OCI-LY3 (cell line): ENCODE measurements around the gene CHERP.

Experiments
- H2AFZ ChIP-seq: fragments of 200-600, 300-600 bp; shearing (Covaris generic); 2 replicates; pipeline ENCODE4 v1.6.0; 2014; ENCODE audit warnings: antibody characterized with exemption, low read depth, low read length
- H3K27ac ChIP-seq: fragments of 200-600, 300-600 bp; sonication (generic); 2 replicates; pipeline ENCODE4 v1.5.1; 2014; ENCODE audit warnings: mild to moderate bottlenecking, low read length, moderate library complexity, mixed read lengths
- H3K27me3 ChIP-seq: fragments of 200-600, 300-600 bp; sonication (generic); 2 replicates; pipeline ENCODE4 v1.6.1; 2014; ENCODE audit warnings: low read depth, low read length, mixed read lengths
- H3K36me3 ChIP-seq: fragments of 200-600, 300-600 bp; sonication (generic); replicated peaks from 2 replicates; pipeline ENCODE3; 2014; ENCODE audit warnings: low read depth, low read length, mixed read lengths
- H3K4me1 ChIP-seq: fragments of 300-600, 200-600 bp; sonication (generic); 2 replicates; pipeline ENCODE4 v1.6.1; 2014; ENCODE audit warnings: low read length, mixed read lengths
- H3K4me2 ChIP-seq: fragments of 200-600, 300-600 bp; sonication (generic); 2 replicates; pipeline ENCODE4 v1.6.1; 2014; ENCODE audit warnings: low read length, mixed read lengths
- H3K4me3 ChIP-seq: fragments of 300-600, 200-600 bp; sonication (generic); 2 replicates; pipeline ENCODE4 v1.5.1; 2014; ENCODE audit warnings: antibody characterized with exemption, mild to moderate bottlenecking, low read length, moderate library complexity
- H3K79me2 ChIP-seq: fragments of 300-600, 200-600 bp; shearing (Covaris generic); 2 replicates; pipeline ENCODE4 v1.6.1; 2014; ENCODE audit warnings: mild to moderate bottlenecking, low read length, mixed read lengths
- H3K9ac ChIP-seq: fragments of 300-600, 200-600 bp; shearing (Covaris generic); 2 replicates; pipeline ENCODE4 v1.6.0; 2014; ENCODE audit warnings: mild to moderate bottlenecking, low read length, moderate library complexity
- H3K9me3 ChIP-seq: fragments of 200-600, 300-600 bp; shearing (Covaris generic); 2 replicates; pipeline ENCODE4 v1.6.1; 2014; ENCODE audit warnings: low read length, mixed read lengths; ENCODE audit not compliant: insufficient read depth
- H4K20me1 ChIP-seq: fragments of 200-600, 300-600 bp; sonication (generic); 2 replicates; pipeline ENCODE4 v1.6.1; 2016; ENCODE audit warnings: low read length, mixed read lengths; ENCODE audit not compliant: insufficient read depth
- CTCF ChIP-seq: fragments of 200-600, 300-600 bp; sonication (generic); IDR thresholded peaks from 2 replicates; pipeline ENCODE4 v1.5.1; 2014; ENCODE audit warnings: antibody characterized with exemption, low read length, low read depth
- EZH2phosphoT487 ChIP-seq: fragments of 200-600 bp; shearing (Covaris generic); IDR thresholded peaks from 2 replicates; pipeline ENCODE4 v1.6.1; 2018; ENCODE audit warnings: antibody characterized with exemption, mixed run types, low read depth

Gene CHERP

GRCh38 chr19:16573925-16574324 is 31.7 kb upstream of the CHERP start:
- H3K4me3 ChIP-seq, result peak overlapping the region; percentile 88; the same call in 1 of the 2 replicates

GRCh38 chr19:16573296-16573695 is 31.1 kb upstream of the CHERP start:
- peaks cover 24% of the 10 kb centered on the region for H4K20me1 ChIP-seq
- H3K9me3 ChIP-seq, result no peaks in the 10 kb centered on the region
- peaks cover 52% of the 10 kb centered on the region for H3K36me3 ChIP-seq
- peak overlapping the region; percentile 88 for H3K4me3 ChIP-seq
- peaks cover 18% of the 10 kb centered on the region for H3K4me1 ChIP-seq
- H3K9ac ChIP-seq, result peak overlapping the region; percentile 78
- TF ChIP-seq CTCF (no peak), EZH2phosphoT487 (no peak)
- no peaks in the 10 kb centered on the region for H3K27me3 ChIP-seq
- H3K27ac ChIP-seq, result no peak overlapping the region
- H3K4me2 ChIP-seq, result peak overlapping the region; percentile 75
- no peak overlapping the region for H2AFZ ChIP-seq
- H3K79me2 ChIP-seq, result peaks cover 93% of the 10 kb centered on the region

More at GRCh38 chr19:16573925-16574324, 31.7 kb upstream of the CHERP start:
- H3K79me2 ChIP-seq, result peaks cover 96% of the 10 kb centered on the region
- H3K27me3 ChIP-seq, result no peaks in the 10 kb centered on the region
- TF ChIP-seq EZH2phosphoT487, result no peak
- no peak for TF ChIP-seq CTCF
- H3K4me1 ChIP-seq, result peaks cover 18% of the 10 kb centered on the region
- H3K36me3 ChIP-seq, result peaks cover 56% of the 10 kb centered on the region
- peaks cover 27% of the 10 kb centered on the region for H4K20me1 ChIP-seq
- H3K4me2 ChIP-seq, result peak overlapping the region; percentile 75
- no peaks in the 10 kb centered on the region for H3K9me3 ChIP-seq
- H3K9ac ChIP-seq, result no peak overlapping the region
- no peak overlapping the region for H2AFZ ChIP-seq
- H3K27ac ChIP-seq, result no peak overlapping the region

- H3K4me3 ChIP-seq, result peak within 1 kb of the TSS; percentile 92
- TF ChIP-seq EZH2phosphoT487, result no peak
- no peak for TF ChIP-seq CTCF
- H3K36me3 ChIP-seq, result peaks cover 51% of the 10 kb centered on the region
- H3K79me2 ChIP-seq, result peaks cover 86% of the 10 kb centered on the region
- peak within 1 kb of the TSS; percentile 54 for H3K27ac ChIP-seq
- no peaks in the 10 kb centered on the region for H3K27me3 ChIP-seq
- peak within 1 kb of the TSS; percentile 79 for H3K9ac ChIP-seq
- H3K9me3 ChIP-seq, result no peaks in the 10 kb centered on the region
- peak within 1 kb of the TSS; percentile 92 for H3K4me2 ChIP-seq
- peak within 1 kb of the TSS; percentile 42 for H2AFZ ChIP-seq
- H3K4me1 ChIP-seq, result peaks cover 18% of the 10 kb centered on the region
- peaks cover 21% of the 10 kb centered on the region for H4K20me1 ChIP-seq
These were observed 30.3 kb upstream of the CHERP start, which contains the start of gene SLC35E1 for GRCh38 chr19:16572332-16573211. Gene SLC35E1 (minus strand): TSS chr19:16572415. CDS start chr19:16572364, 51 bp downstream.

GRCh38 chr19:16571822-16572331 is 29.6 kb upstream of the CHERP start:
- Histone ChIP-seq H3K79me2 (peaks cover 79% of the 10 kb centered on the region), H3K4me2 (peak overlapping the region; percentile 92), H2AFZ (peak overlapping the region; percentile 42), H3K4me1 (peaks cover 18% of the 10 kb centered on the region), H3K9me3 (no peaks in the 10 kb centered on the region), H3K36me3 (peaks cover 47% of the 10 kb centered on the region), H4K20me1 (peaks cover 21% of the 10 kb centered on the region), H3K27ac (peak overlapping the region; percentile 42), H3K27me3 (no peaks in the 10 kb centered on the region), H3K4me3 (peak overlapping the region; percentile 92), H3K9ac (peak overlapping the region; percentile 79)
- TF ChIP-seq CTCF (no peak), EZH2phosphoT487 (no peak)
